Psoas muscle (tissue), 8 donors: Measurements from ENCODE around the gene MRPL40. TPM values are rescaled to one million over a fixed set of nuclear protein-coding genes. Genes with fewer than 3 reads are reported as not detected.

Source experiments
- ATAC-seq, 4 donors: fragments of 200-7000 bp; cut with Tn5 transposase; one replicate each; pipeline ENCODE4 v1.9.1; 2020; ENCODE audit warnings: moderate library complexity in 3 of 4, mild to moderate bottlenecking in 2 of 4
- DNase-seq, 2 donors: peaks; one replicate each; pipeline ENCODE4 v3.0.0-alpha.2; 2020
- H3K27ac ChIP-seq: fragments of 200-600 bp; one replicate; pipeline ENCODE4 v1.8.0; 2022
- H3K27me3 ChIP-seq, 3 donors: fragments of 200-600 bp in 1 of 3; one replicate each; pipeline versions ENCODE4 v1.6.1 to v1.8.0; 2013 to 2022; ENCODE audit warnings: low read length in 2 of 3, mild to moderate bottlenecking in 2 of 3, moderate library complexity in 1 of 3; ENCODE audit not compliant: insufficient read depth in 3 of 3
- H3K36me3 ChIP-seq, 2 donors: fragments of 200-600 bp in 1 of 2; one replicate each; pipeline versions ENCODE4 v1.6.1 to v1.8.0; 2013 to 2022; ENCODE audit warnings: low read depth in 1 of 2, mild to moderate bottlenecking in 1 of 2, moderate library complexity in 1 of 2; ENCODE audit not compliant: insufficient read depth in 1 of 2
- H3K4me1 ChIP-seq: fragments of 200-600 bp; one replicate; pipeline ENCODE4 v1.8.0; 2022
- H3K4me3 ChIP-seq: fragments of 200-600 bp; one replicate; pipeline ENCODE4 v1.8.0; 2022; ENCODE audit warnings: mild to moderate bottlenecking
- H3K9me3 ChIP-seq: fragments of 200-600 bp; one replicate; pipeline ENCODE4 v1.8.0; 2022
- CTCF ChIP-seq: fragments of 200-600 bp; IDR thresholded peaks from one replicate; pipeline ENCODE4 v1.8.0; 2022; ENCODE audit warnings: antibody characterized with exemption
- WGBS, 3 donors: extraction: QIAGEN DNeasy Blood & Tissue Kit; methylation state at CpG; one replicate each; pipeline versions ENCODE4 v1.1.6 to v1.1.7; 2013; 5-methylcytosine and 5-hydroxymethylcytosine counted together
- intact Hi-C, 2 donors: fragments of 100-400 bp; cut with DNase I; formaldehyde crosslinking; loops; one replicate each; pipeline versions ENCODE4 v1.11.0 to v1.14.2; 2022
- polyA plus RNA-seq, 3 donors: library from polyadenylated mRNA; stranded (reverse); fragments of 200-250 nt; gene quantifications; one replicate each; pipeline ENCODE4 v1.2.3, GENCODE V29; 2013
- total RNA-seq, 4 donors: library from RNA; stranded (reverse); fragmentation: NEBNext Ultra II Directional in 2 of 4; extraction: Animal tissue kit (Norgen Biotek cat#: 25700) in 2 of 4; gene quantifications; one replicate each; pipeline versions ENCODE4 v1.2.1 to v1.2.4, GENCODE V29; 2021 to 2023
- donor health status: healthy with polysubstance abuse.
- donor health status: DM: no; HTN: no; CAD: no; lungs with moderate emphysema.
- donor health status: Bipolar disorder and iron deficiency.
- donor health status: healthy.
- donor health status: DM: yes; HTN: yes; CAD: no.
- donor health status: DM: no; HTN: no; CAD: no.
- donor health status: DM: no; HTN: no; CAD: no.
- donor health status: DM: yes; HTN: yes; CAD: no.

Gene MRPL40
- total and polyA plus RNA-seq, 7 donors = 45.8 to 78.6 (median 60.1) TPM

- intact Hi-C loops = loop anchor here (5.0 to 10.0 kb wide), 2 partner anchors 154 to 157 kb away; partner anchors contain the start of gene CLTCL1 (in 2 of the 2)
- no peak for TF ChIP-seq CTCF
- Histone ChIP-seq H3K9me3 (no peaks in the 10 kb centered on the region), H3K27me3 (no peaks in the 10 kb centered on the region), H3K36me3 (peaks cover 5 to 61% of the 10 kb centered on the region in 2 donors), H3K27ac (peak overlapping the region; percentile 98), H3K4me3 (peak overlapping the region; percentile 94), H3K4me1 (peaks cover 36% of the 10 kb centered on the region)
- WGBS, 3 donors = 73 to 91% (median 74%) methylated on average over 5 of the region's 5 CpGs
- ATAC-seq (no peak), DNase-seq (no peak)
Observed at GRCh38 chr22:19448739-19449421, 16.5 kb downstream of the MRPL40 start.

- intact Hi-C loops = loop anchor here (5.0 to 10.0 kb wide), 2 partner anchors 155 to 157 kb away; partner anchors contain the start of gene CLTCL1 (in 2 of the 2)
- no peak overlapping the region for H3K4me3 ChIP-seq
- H3K4me1 ChIP-seq = peaks cover 34% of the 10 kb centered on the region
- H3K36me3 ChIP-seq = peaks cover 5 to 61% of the 10 kb centered on the region in 2 donors
- DNase-seq = no peak
- no peaks in the 10 kb centered on the region for H3K27me3 ChIP-seq
- ATAC-seq = no peak
- WGBS, 3 donors = 65 to 90% (median 72%) methylated on average over 2 of the region's 2 CpGs
- no peak for TF ChIP-seq CTCF
- H3K9me3 ChIP-seq = no peaks in the 10 kb centered on the region
- no peak overlapping the region for H3K27ac ChIP-seq
Observed at GRCh38 chr22:19449422-19449767, 17.1 kb downstream of the MRPL40 start.

- H3K36me3 ChIP-seq = peaks cover 12 to 69% of the 10 kb centered on the region in 2 donors
- no peaks in the 10 kb centered on the region for H3K9me3 ChIP-seq
- ATAC-seq (no peak), DNase-seq (no peak)
- intact Hi-C loops = loop anchor here in 1 of 2 donors (10.0 kb wide), 1 partner anchor 66 kb away; no protein-coding TSS in a partner anchor
- peaks cover 23% of the 10 kb centered on the region for H3K4me1 ChIP-seq
- TF ChIP-seq CTCF = no peak
- no peaks in the 10 kb centered on the region for H3K27me3 ChIP-seq
- H3K4me3 ChIP-seq = no peak overlapping the region
- peak overlapping the region; percentile 16 for H3K27ac ChIP-seq
- 70 to 83% (median 72%) methylated on average over 8 of the region's 8 CpGs for WGBS, 3 donors
Observed at GRCh38 chr22:19450363-19451175, 18.2 kb downstream of the MRPL40 start.

- H3K36me3 ChIP-seq = peaks cover 17 to 79% of the 10 kb centered on the region in 2 donors
- 95 to 97% (median 97%) methylated on average over 4 of the region's 4 CpGs for WGBS, 3 donors
- DNase-seq = no peak
- H3K27me3 ChIP-seq = no peaks in the 10 kb centered on the region
- H3K4me1 ChIP-seq = peaks cover 13% of the 10 kb centered on the region
- intact Hi-C loops = loop anchor here in 1 of 2 donors (10.0 kb wide), 1 partner anchor 67 kb away; no protein-coding TSS in a partner anchor
- no peak for ATAC-seq
- H3K27ac ChIP-seq = no peak overlapping the region
- H3K4me3 ChIP-seq = no peak overlapping the region
- H3K9me3 ChIP-seq = no peaks in the 10 kb centered on the region
- TF ChIP-seq CTCF = no peak
Observed at GRCh38 chr22:19451570-19451969, 19.2 kb downstream of the MRPL40 start.
